T-helper 17 cell (primary cell): Measurements from ENCODE around the gene SLC16A5. TPM values are rescaled to one million over a fixed set of nuclear protein-coding genes. Genes with fewer than 3 reads are reported as not detected.
"Not testable (repeated sequence)": the region's sequence is repeated elsewhere in the genome, so short reads cannot be mapped to it uniquely, and the experiment has no call there.

ENCODE experiments used
- ATAC-seq: fragments of 150-1000 bp; cut with Tn5 transposase; 2 replicates; pipeline ENCODE4 v1.10.0; 2021; ENCODE audit warnings: mild to moderate bottlenecking, moderate library complexity
- DNase-seq, 3 donors: peaks; one replicate each; pipeline versions ENCODE4 v3.0.0 to v3.0.0-alpha.2; 2020 to 2021
- H3K9me3 ChIP-seq: one replicate; pipeline ENCODE4 v1.7.0; 2013; ENCODE audit warnings: low read length, mild to moderate bottlenecking; ENCODE audit not compliant: control insufficient read depth, poor library complexity, severe bottlenecking
- H3K27ac Mint-ChIP-seq: one replicate; pipeline ENCODE4 v1.8.0; 2022; ENCODE audit warnings: mild to moderate bottlenecking, moderate library complexity, mixed read lengths
- H3K27me3 Mint-ChIP-seq: one replicate; pipeline ENCODE4 v1.8.0; 2022; ENCODE audit warnings: mixed read lengths
- H3K36me3 Mint-ChIP-seq: one replicate; pipeline ENCODE4 v1.8.0; 2022; ENCODE audit warnings: low read depth, mixed read lengths
- H3K4me1 Mint-ChIP-seq: one replicate; pipeline ENCODE4 v1.8.0; 2022; ENCODE audit warnings: mild to moderate bottlenecking, mixed read lengths
- H3K4me3 Mint-ChIP-seq: one replicate; pipeline ENCODE4 v1.8.0; 2022; ENCODE audit warnings: mild to moderate bottlenecking, moderate library complexity, mixed read lengths
- total RNA-seq, 4 donors: library from RNA in 2 of 4; stranded (reverse) in 2 of 4; gene quantifications; one replicate each; pipeline ENCODE4 v1.2.3 and lab custom pipeline; 2022 to 2026

SLC16A5 gene
- total RNA-seq, 2 donors from 2014 or later: 11.7 to 14.9 TPM

GRCh38 chr17:75114552-75115314, 27.0 kb downstream of the SLC16A5 start:
- peak overlapping the region; percentile 96 for H3K27ac Mint-ChIP-seq
- no peaks in the 10 kb centered on the region for H3K9me3 ChIP-seq
- peaks cover 30% of the 10 kb centered on the region for H3K4me1 Mint-ChIP-seq
- ATAC-seq (no peak), DNase-seq (no peak)
- peaks cover 4% of the 10 kb centered on the region for H3K36me3 Mint-ChIP-seq
- no peaks in the 10 kb centered on the region for H3K27me3 Mint-ChIP-seq
- peak overlapping the region; percentile 93 for H3K4me3 Mint-ChIP-seq

- no peaks in the 10 kb centered on the region for H3K9me3 ChIP-seq
- no peak for DNase-seq
- Mint-ChIP-seq H3K4me1 (peaks cover 28% of the 10 kb centered on the region), H3K36me3 (peaks cover 7% of the 10 kb centered on the region), H3K4me3 (no peak overlapping the region), H3K27me3 (no peaks in the 10 kb centered on the region), H3K27ac (peak overlapping the region; percentile 96)
- no peak for ATAC-seq
These were observed 27.8 kb downstream of the SLC16A5 start for GRCh38 chr17:75115555-75115954.

- no peaks in the 10 kb centered on the region for H3K27me3 Mint-ChIP-seq
- no peak overlapping the region for H3K27ac Mint-ChIP-seq
- peaks cover 29% of the 10 kb centered on the region for H3K4me1 Mint-ChIP-seq
- H3K4me3 Mint-ChIP-seq: no peak overlapping the region
- DNase-seq (no peak), ATAC-seq (no peak)
- H3K9me3 ChIP-seq: no peaks in the 10 kb centered on the region
- H3K36me3 Mint-ChIP-seq: peaks cover 7% of the 10 kb centered on the region
These were observed 29.0 kb downstream of the SLC16A5 start for GRCh38 chr17:75116737-75117136.

- DNase-seq (no peak), ATAC-seq (no peak)
- no peaks in the 10 kb centered on the region for H3K9me3 ChIP-seq
- H3K27me3 Mint-ChIP-seq: no peaks in the 10 kb centered on the region
- no peak overlapping the region for H3K4me3 Mint-ChIP-seq
- peaks cover 5% of the 10 kb centered on the region for H3K36me3 Mint-ChIP-seq
- H3K4me1 Mint-ChIP-seq: peaks cover 24% of the 10 kb centered on the region
- H3K27ac Mint-ChIP-seq: peak overlapping the region; percentile 43
These were observed 30.6 kb downstream of the SLC16A5 start for GRCh38 chr17:75118307-75118706.

- Mint-ChIP-seq H3K36me3 (peaks cover 7% of the 10 kb centered on the region), H3K27ac (peak overlapping the region; percentile 78), H3K4me1 (peaks cover 21% of the 10 kb centered on the region), H3K27me3 (no peaks in the 10 kb centered on the region), H3K4me3 (peak overlapping the region; percentile 21)
- no peaks in the 10 kb centered on the region for H3K9me3 ChIP-seq
- DNase-seq: peak in 1 of 3 donors; percentile 45
- ATAC-seq: peak; percentile 84
These were observed 36.5 kb downstream of the SLC16A5 start for GRCh38 chr17:75124041-75124818.

GRCh38 chr17:75124819-75125162, 37.0 kb downstream of the SLC16A5 start:
- ATAC-seq (peak; percentile 9), DNase-seq (no peak)
- Mint-ChIP-seq H3K4me3 (peak overlapping the region; percentile 52), H3K4me1 (peaks cover 24% of the 10 kb centered on the region), H3K27me3 (no peaks in the 10 kb centered on the region), H3K27ac (peak overlapping the region; percentile 78), H3K36me3 (peaks cover 7% of the 10 kb centered on the region)
- H3K9me3 ChIP-seq: no peaks in the 10 kb centered on the region

GRCh38 chr17:75125984-75126383, 38.2 kb downstream of the SLC16A5 start:
- no peaks in the 10 kb centered on the region for H3K9me3 ChIP-seq
- DNase-seq (no peak), ATAC-seq (no peak)
- H3K27ac Mint-ChIP-seq: peak overlapping the region; percentile 78
- no peaks in the 10 kb centered on the region for H3K27me3 Mint-ChIP-seq
- peaks cover 2% of the 10 kb centered on the region for H3K36me3 Mint-ChIP-seq
- H3K4me3 Mint-ChIP-seq: peak overlapping the region; percentile 33
- peaks cover 26% of the 10 kb centered on the region for H3K4me1 Mint-ChIP-seq

- Mint-ChIP-seq H3K4me1 (peaks cover 23% of the 10 kb centered on the region), H3K36me3 (peaks cover 2% of the 10 kb centered on the region), H3K27ac (peak overlapping the region; percentile 78), H3K27me3 (no peaks in the 10 kb centered on the region), H3K4me3 (no peak overlapping the region)
- no peaks in the 10 kb centered on the region for H3K9me3 ChIP-seq
- ATAC-seq: no peak
- no peak for DNase-seq
These were observed 39.2 kb downstream of the SLC16A5 start for GRCh38 chr17:75126954-75127353.

- H3K4me3 Mint-ChIP-seq, DNase-seq, H3K36me3 Mint-ChIP-seq, H3K27ac Mint-ChIP-seq, H3K9me3 ChIP-seq, H3K27me3 Mint-ChIP-seq, ATAC-seq: not testable (repeated sequence)
- H3K4me1 Mint-ChIP-seq: peaks cover 27% of the 10 kb centered on the region
These were observed 40.2 kb downstream of the SLC16A5 start for GRCh38 chr17:75127936-75128335.

GRCh38 chr17:75128694-75129505, 41.1 kb downstream of the SLC16A5 start:
- DNase-seq (no peak), ATAC-seq (no peak)
- H3K36me3 Mint-ChIP-seq: peaks cover 2% of the 10 kb centered on the region
- peak overlapping the region; percentile 75 for H3K27ac Mint-ChIP-seq
- H3K27me3 Mint-ChIP-seq: no peaks in the 10 kb centered on the region
- no peaks in the 10 kb centered on the region for H3K9me3 ChIP-seq
- peaks cover 26% of the 10 kb centered on the region for H3K4me1 Mint-ChIP-seq
- no peak overlapping the region for H3K4me3 Mint-ChIP-seq

GRCh38 chr17:75129576-75129975, 41.8 kb downstream of the SLC16A5 start:
- no peak overlapping the region for H3K4me3 Mint-ChIP-seq
- H3K36me3 Mint-ChIP-seq: no peaks in the 10 kb centered on the region
- peaks cover 22% of the 10 kb centered on the region for H3K4me1 Mint-ChIP-seq
- ATAC-seq (no peak), DNase-seq (no peak)
- H3K27me3 Mint-ChIP-seq: no peaks in the 10 kb centered on the region
- peak overlapping the region; percentile 75 for H3K27ac Mint-ChIP-seq
- H3K9me3 ChIP-seq: no peaks in the 10 kb centered on the region

GRCh38 chr17:75130059-75130631, 42.4 kb downstream of the SLC16A5 start:
- peak overlapping the region; percentile 92 for H3K4me3 Mint-ChIP-seq
- DNase-seq: no peak
- no peaks in the 10 kb centered on the region for H3K27me3 Mint-ChIP-seq
- no peaks in the 10 kb centered on the region for H3K36me3 Mint-ChIP-seq
- no peak for ATAC-seq
- H3K4me1 Mint-ChIP-seq: peaks cover 21% of the 10 kb centered on the region
- no peaks in the 10 kb centered on the region for H3K9me3 ChIP-seq
- peak overlapping the region; percentile 82 for H3K27ac Mint-ChIP-seq
